Measurements from ENCODE around the gene HTR3C.

The HTR3C gene

GRCh38 chr3:184078851-184079250 lies 26.0 kb downstream of the HTR3C start:
- TF ChIP-seq FOXM1 (IDR thresholded peaks at IDR 0.05; ENCODE audit: borderline replicate concordance, low read depth) = no peak
- TF ChIP-seq EP300 (IDR thresholded peaks at IDR 0.05; ENCODE audit: borderline replicate concordance) = no peak
- TF ChIP-seq REST (IDR thresholded peaks at IDR 0.05; ENCODE audit: low read depth) = no peak
- no peak for TF ChIP-seq TCF12 (IDR thresholded peaks at IDR 0.05; ENCODE audit: low read depth)
- no peak for TF ChIP-seq CEBPB (IDR thresholded peaks at IDR 0.05)
- no peak for TF ChIP-seq USF1 (IDR thresholded peaks at IDR 0.05)
- TF ChIP-seq MAX (IDR thresholded peaks at IDR 0.05) = no peak
- no peak for TF ChIP-seq EGR1 (IDR thresholded peaks at IDR 0.05)
- no peak for TF ChIP-seq NFIC (IDR thresholded peaks at IDR 0.05)
- no peak for TF ChIP-seq ZBTB7A (IDR thresholded peaks at IDR 0.05; ENCODE audit: low read depth)
- TF ChIP-seq TEAD4 (IDR thresholded peaks at IDR 0.05) = no peak
- TF ChIP-seq RAD21 (IDR thresholded peaks at IDR 0.05; ENCODE audit: low read depth) = no peak
- no peak for TF ChIP-seq YY1 (IDR thresholded peaks at IDR 0.05; ENCODE audit: low read depth)
- TF ChIP-seq TAF1 (IDR thresholded peaks at IDR 0.05; ENCODE audit: low read depth) = no peak
- TF ChIP-seq CREB1 (IDR thresholded peaks at IDR 0.05; ENCODE audit: low read depth) = no peak

GRCh38 chr3:184081116-184081830 lies 28.4 kb downstream of the HTR3C start:
- no peak for TF ChIP-seq TCF12 (IDR thresholded peaks at IDR 0.05; ENCODE audit: low read depth)
- no peak for TF ChIP-seq USF1 (IDR thresholded peaks at IDR 0.05)
- no peak for TF ChIP-seq FOXM1 (IDR thresholded peaks at IDR 0.05; ENCODE audit: borderline replicate concordance, low read depth)
- TF ChIP-seq EGR1 (IDR thresholded peaks at IDR 0.05) = no peak
- no peak for TF ChIP-seq TAF1 (IDR thresholded peaks at IDR 0.05; ENCODE audit: low read depth)

GRCh38 chr3:184082034-184082433 lies 29.2 kb downstream of the HTR3C start:
- TF ChIP-seq EP300 (IDR thresholded peaks at IDR 0.05; ENCODE audit: borderline replicate concordance) = no peak
- no peak for TF ChIP-seq CREB1 (IDR thresholded peaks at IDR 0.05; ENCODE audit: low read depth)
- TF ChIP-seq NFIC (IDR thresholded peaks at IDR 0.05) = no peak
- TF ChIP-seq USF1 (IDR thresholded peaks at IDR 0.05) = no peak
- TF ChIP-seq TAF1 (IDR thresholded peaks at IDR 0.05; ENCODE audit: low read depth) = no peak
- TF ChIP-seq ZBTB7A (IDR thresholded peaks at IDR 0.05; ENCODE audit: low read depth) = no peak
- no peak for TF ChIP-seq YY1 (IDR thresholded peaks at IDR 0.05; ENCODE audit: low read depth)
- no peak for TF ChIP-seq RAD21 (IDR thresholded peaks at IDR 0.05; ENCODE audit: low read depth)
- TF ChIP-seq MAX (IDR thresholded peaks at IDR 0.05) = no peak
- no peak for TF ChIP-seq REST (IDR thresholded peaks at IDR 0.05; ENCODE audit: low read depth)
- TF ChIP-seq TCF12 (IDR thresholded peaks at IDR 0.05; ENCODE audit: low read depth) = no peak
- TF ChIP-seq TEAD4 (IDR thresholded peaks at IDR 0.05) = no peak
- TF ChIP-seq FOXM1 (IDR thresholded peaks at IDR 0.05; ENCODE audit: borderline replicate concordance, low read depth) = no peak

GRCh38 chr3:184082465-184082864 lies 29.6 kb downstream of the HTR3C start:
- no peak for TF ChIP-seq RAD21 (IDR thresholded peaks at IDR 0.05; ENCODE audit: low read depth)
- no peak for TF ChIP-seq TEAD4 (IDR thresholded peaks at IDR 0.05)
- no peak for TF ChIP-seq TCF12 (IDR thresholded peaks at IDR 0.05; ENCODE audit: low read depth)
- no peak for TF ChIP-seq NFIC (IDR thresholded peaks at IDR 0.05)
- no peak for TF ChIP-seq TAF1 (IDR thresholded peaks at IDR 0.05; ENCODE audit: low read depth)
- TF ChIP-seq ZBTB7A (IDR thresholded peaks at IDR 0.05; ENCODE audit: low read depth) = no peak
- no peak for TF ChIP-seq CEBPB (IDR thresholded peaks at IDR 0.05)
- no peak for TF ChIP-seq REST (IDR thresholded peaks at IDR 0.05; ENCODE audit: low read depth)
- TF ChIP-seq EGR1 (IDR thresholded peaks at IDR 0.05) = no peak
- no peak for TF ChIP-seq MAX (IDR thresholded peaks at IDR 0.05)
- TF ChIP-seq EP300 (IDR thresholded peaks at IDR 0.05; ENCODE audit: borderline replicate concordance) = no peak
- TF ChIP-seq YY1 (IDR thresholded peaks at IDR 0.05; ENCODE audit: low read depth) = no peak
- no peak for TF ChIP-seq FOXM1 (IDR thresholded peaks at IDR 0.05; ENCODE audit: borderline replicate concordance, low read depth)
- no peak for TF ChIP-seq CREB1 (IDR thresholded peaks at IDR 0.05; ENCODE audit: low read depth)
